ENCODE results near the gene DBF4. TPM values are rescaled to one million over a fixed set of nuclear protein-coding genes. Genes with fewer than 3 reads are reported as not detected.

DBF4 gene
- total and polyA plus RNA-seq, 2 of the 13 experiments (the other 11 are each of a cell fraction or from before 2014, with no cell fraction given): 5.0 to 64.4 TPM

DNA sequence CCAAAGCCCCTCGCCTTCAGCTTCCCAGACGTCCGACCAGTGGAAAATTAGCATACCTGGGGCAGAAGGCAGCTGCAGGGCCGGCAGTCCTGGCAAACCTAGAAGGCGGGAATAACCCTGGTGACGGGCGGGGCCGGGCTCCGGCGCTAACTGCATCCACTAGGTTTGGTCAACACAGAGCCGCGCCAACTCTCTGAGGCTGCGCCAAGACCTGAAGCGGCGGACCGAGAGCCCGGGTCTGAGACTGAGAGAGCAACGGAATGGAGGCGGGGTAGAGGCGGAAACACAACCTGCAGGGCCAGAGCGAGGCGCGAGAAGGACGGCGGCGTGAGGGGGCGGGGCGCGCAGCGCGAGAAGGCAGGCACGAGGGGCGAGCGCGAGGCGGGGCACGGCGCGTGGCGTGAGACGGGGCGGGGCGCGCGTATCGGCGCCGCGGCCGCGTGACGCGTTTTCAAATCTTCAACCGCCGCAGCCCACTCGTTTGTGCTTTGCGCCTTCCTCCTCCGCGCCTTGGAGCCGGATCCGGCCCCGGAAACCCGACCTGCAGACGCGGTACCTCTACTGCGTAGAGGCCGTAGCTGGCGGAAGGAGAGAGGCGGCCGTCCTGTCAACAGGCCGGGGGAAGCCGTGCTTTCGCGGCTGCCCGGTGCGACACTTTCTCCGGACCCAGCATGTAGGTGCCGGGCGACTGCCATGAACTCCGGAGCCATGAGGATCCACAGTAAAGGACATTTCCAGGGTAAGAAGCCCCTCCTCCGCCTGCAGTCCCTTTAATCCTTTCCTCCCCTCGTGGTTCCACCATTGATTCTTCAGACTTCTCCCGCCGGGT lies at the start of gene DBF4, which contains the start of gene SLC25A40 (continued):
- TF ChIP-seq ZNF597 (CRISPR knock-in tag; IDR thresholded peaks at IDR 0.05): no peak
- peak; percentile 67 for TF ChIP-seq MEIS2 (CRISPR knock-in tag; IDR thresholded peaks at IDR 0.05)
- no peak; the same call in 1 of the 2 replicates for TF ChIP-seq ZKSCAN8 (CRISPR knock-in tag; IDR thresholded peaks at IDR 0.05; ENCODE audit: borderline replicate concordance)
- peak; percentile 18; the same call in 1 of the 2 replicates for TF ChIP-seq CHD2 (IDR thresholded peaks at IDR 0.05; ENCODE audit: low read depth, low read length)
- peak; percentile 68; the same call in 1 of the 2 replicates for TF ChIP-seq ZNF691 (CRISPR knock-in tag; IDR thresholded peaks at IDR 0.05; ENCODE audit: borderline replicate concordance, low read depth)
- no peak for TF ChIP-seq TRIM24 (CRISPR knock-in tag; IDR thresholded peaks at IDR 0.05)
- peak; percentile 30 for TF ChIP-seq SP2 (CRISPR knock-in tag; IDR thresholded peaks at IDR 0.05)
- TF ChIP-seq, protein P1, sequence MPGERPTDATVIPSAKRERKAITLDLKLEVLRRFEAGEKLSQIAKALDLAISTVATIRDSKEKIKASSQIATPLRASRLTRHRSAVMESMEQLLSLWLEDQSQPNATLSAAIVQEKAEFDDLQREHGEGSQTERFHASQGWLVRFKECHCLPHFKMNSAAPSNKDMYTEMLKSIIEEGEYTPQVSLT (CRISPR knock-in tag; IDR thresholded peaks at IDR 0.05; ENCODE audit: borderline replicate concordance, low read depth): 0 out of 2 replicates have a peak, but pooled peaks have one; percentile 84
- no peak for TF ChIP-seq SCMH1 (CRISPR knock-in tag; IDR thresholded peaks at IDR 0.05; ENCODE audit: borderline replicate concordance)
- TF ChIP-seq NR2F6 (IDR thresholded peaks at IDR 0.05): no peak
- peak; percentile 7; the same call in 1 of the 2 replicates for TF ChIP-seq NR2F6 (CRISPR knock-in tag; IDR thresholded peaks at IDR 0.05)
- TF ChIP-seq ZNF75D (CRISPR knock-in tag; IDR thresholded peaks at IDR 0.05; ENCODE audit: borderline replicate concordance): no peak
- TF ChIP-seq SYNCRIP (IDR thresholded peaks at IDR 0.05; ENCODE audit: insufficient read depth, low read depth, low read length): no peak
- TF ChIP-seq ZNF562 (CRISPR knock-in tag; IDR thresholded peaks at IDR 0.05; ENCODE audit: borderline replicate concordance): peak; percentile 72; the same call in 1 of the 2 replicates
- peak; percentile 66; the same call in 1 of the 2 replicates for TF ChIP-seq MIER3 (CRISPR knock-in tag; IDR thresholded peaks at IDR 0.05; ENCODE audit: borderline replicate concordance)
- TF ChIP-seq MIXL1 (CRISPR knock-in tag; IDR thresholded peaks at IDR 0.05): no peak
- no peak for TF ChIP-seq SMC3 (IDR thresholded peaks at IDR 0.05; ENCODE audit: low read length)
- no peak for TF ChIP-seq PAX8 (CRISPR knock-in tag; IDR thresholded peaks at IDR 0.05; ENCODE audit: borderline replicate concordance)
- no peak for TF ChIP-seq ZNF124 (CRISPR knock-in tag; IDR thresholded peaks at IDR 0.05)
- no peak for TF ChIP-seq ZBTB3 (CRISPR knock-in tag; IDR thresholded peaks at IDR 0.05; ENCODE audit: borderline replicate concordance, low read depth)
- TF ChIP-seq ATF5 (CRISPR knock-in tag; IDR thresholded peaks at IDR 0.05; ENCODE audit: low read depth): no peak
- no peak for TF ChIP-seq SSRP1 (CRISPR knock-in tag; IDR thresholded peaks at IDR 0.05)
- no peak for TF ChIP-seq ZNF33A (CRISPR knock-in tag; IDR thresholded peaks at IDR 0.05; ENCODE audit: borderline replicate concordance)
- TF ChIP-seq ZNF605 (CRISPR knock-in tag; IDR thresholded peaks at IDR 0.05): peak; percentile 84
